MM.1S (cell line): ENCODE results near the gene SYT10.

Source experiments
- DNase-seq: peaks from one replicate; pipeline ENCODE4 v3.0.0-alpha.2; 2015
- H2AFZ ChIP-seq: fragments of 300-600 bp; sonication (generic); 2 replicates; pipeline ENCODE4 v1.6.0; 2016; ENCODE audit warnings: antibody characterized with exemption, low read length
- H3F3A ChIP-seq: fragments of 300-600 bp; sonication (generic); 2 replicates; pipeline ENCODE4 v1.6.1; 2016; ENCODE audit warnings: mild to moderate bottlenecking, antibody characterized with exemption, low read length, moderate library complexity, mixed read lengths; ENCODE audit not compliant: insufficient read depth
- H3K27ac ChIP-seq: fragments of 300-600 bp; sonication (generic); 2 replicates; pipeline ENCODE4 v1.5.1; 2016; ENCODE audit warnings: mild to moderate bottlenecking, low read length
- H3K27me3 ChIP-seq: fragments of 300-600 bp; sonication (generic); replicated peaks from 2 replicates; pipeline ENCODE4 v1.6.0; 2016; ENCODE audit warnings: low read length; ENCODE audit not compliant: insufficient read depth
- H3K36me3 ChIP-seq: fragments of 300-600 bp; sonication (generic); replicated peaks from 2 replicates; pipeline ENCODE4 v1.6.1; 2016; ENCODE audit warnings: mild to moderate bottlenecking, low read length, mixed read lengths; ENCODE audit not compliant: insufficient read depth
- H3K4me1 ChIP-seq: fragments of 300-600 bp; sonication (generic); 2 replicates; pipeline ENCODE4 v1.6.1; 2016; ENCODE audit warnings: low read length, mixed read lengths
- H3K4me2 ChIP-seq: fragments of 300-600 bp; sonication (generic); 2 replicates; pipeline ENCODE4 v1.6.0; 2016; ENCODE audit warnings: low read depth, low read length
- H3K4me3 ChIP-seq: fragments of 300-600 bp; sonication (generic); 2 replicates; pipeline ENCODE4 v1.5.1; 2016; ENCODE audit warnings: low read length, mixed read lengths
- H3K79me2 ChIP-seq: fragments of 300-600 bp; sonication (generic); 2 replicates; pipeline ENCODE4 v1.6.1; 2016; ENCODE audit warnings: mixed run types, low read length, mixed read lengths
- H3K9ac ChIP-seq: fragments of 300-600 bp; sonication (generic); 2 replicates; pipeline ENCODE4 v1.6.1; 2016; ENCODE audit warnings: low read length, mixed read lengths
- H3K9me2 ChIP-seq: fragments of 300-600 bp; sonication (generic); replicated peaks from 2 replicates; pipeline ENCODE4 v1.6.1; 2016; ENCODE audit warnings: mild to moderate bottlenecking, low read length, mixed read lengths; ENCODE audit not compliant: insufficient read depth
- H3K9me3 ChIP-seq: fragments of 300-600 bp; sonication (generic); replicated peaks from 2 replicates; pipeline ENCODE4 v1.6.1; 2016; ENCODE audit warnings: mild to moderate bottlenecking, low read length, mixed read lengths; ENCODE audit not compliant: insufficient read depth
- H4K20me1 ChIP-seq: fragments of 300-600 bp; sonication (generic); 2 replicates; pipeline ENCODE4 v1.6.1; 2016; ENCODE audit warnings: mild to moderate bottlenecking, low read length, moderate library complexity, mixed read lengths; ENCODE audit not compliant: insufficient read depth
- EZH2 ChIP-seq: fragments of 300-600 bp; sonication (generic); optimal IDR thresholded peaks from 2 replicates; pipeline ENCODE3; 2017; ENCODE audit warnings: low read depth, mild to moderate bottlenecking, antibody characterized with exemption, low read length, mixed read lengths
- EZH2phosphoT487 ChIP-seq: fragments of 300-600 bp; sonication (generic); IDR thresholded peaks from 2 replicates; pipeline ENCODE4 v1.6.1; 2018; ENCODE audit warnings: antibody characterized with exemption, low read length
- TF ChIP-seq, protein P1 (sequence below): fragments of 300-600 bp; sonication (generic); IDR thresholded peaks from 2 replicates; pipeline ENCODE4 v1.5.1; 2016; ENCODE audit warnings: antibody characterized with exemption, low read length, mixed read lengths

SYT10 gene

GRCh38 chr12:33383503-33383902 lies 56.1 kb downstream of the SYT10 start:
- no peaks in the 10 kb centered on the region for H3F3A ChIP-seq
- no peak overlapping the region for H3K9ac ChIP-seq
- no peaks in the 10 kb centered on the region for H3K36me3 ChIP-seq
- TF ChIP-seq, protein P1, sequence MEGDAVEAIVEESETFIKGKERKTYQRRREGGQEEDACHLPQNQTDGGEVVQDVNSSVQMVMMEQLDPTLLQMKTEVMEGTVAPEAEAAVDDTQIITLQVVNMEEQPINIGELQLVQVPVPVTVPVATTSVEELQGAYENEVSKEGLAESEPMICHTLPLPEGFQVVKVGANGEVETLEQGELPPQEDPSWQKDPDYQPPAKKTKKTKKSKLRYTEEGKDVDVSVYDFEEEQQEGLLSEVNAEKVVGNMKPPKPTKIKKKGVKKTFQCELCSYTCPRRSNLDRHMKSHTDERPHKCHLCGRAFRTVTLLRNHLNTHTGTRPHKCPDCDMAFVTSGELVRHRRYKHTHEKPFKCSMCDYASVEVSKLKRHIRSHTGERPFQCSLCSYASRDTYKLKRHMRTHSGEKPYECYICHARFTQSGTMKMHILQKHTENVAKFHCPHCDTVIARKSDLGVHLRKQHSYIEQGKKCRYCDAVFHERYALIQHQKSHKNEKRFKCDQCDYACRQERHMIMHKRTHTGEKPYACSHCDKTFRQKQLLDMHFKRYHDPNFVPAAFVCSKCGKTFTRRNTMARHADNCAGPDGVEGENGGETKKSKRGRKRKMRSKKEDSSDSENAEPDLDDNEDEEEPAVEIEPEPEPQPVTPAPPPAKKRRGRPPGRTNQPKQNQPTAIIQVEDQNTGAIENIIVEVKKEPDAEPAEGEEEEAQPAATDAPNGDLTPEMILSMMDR: no peak
- TF ChIP-seq EZH2 (no peak), EZH2phosphoT487 (no peak)
- no peak overlapping the region for H2AFZ ChIP-seq
- no peaks in the 10 kb centered on the region for H3K4me1 ChIP-seq
- H3K4me2 ChIP-seq: no peak overlapping the region
- no peaks in the 10 kb centered on the region for H3K9me3 ChIP-seq
- H3K27me3 ChIP-seq: no peaks in the 10 kb centered on the region
- H3K27ac ChIP-seq: no peak overlapping the region
- no peak for DNase-seq
- no peaks in the 10 kb centered on the region for H3K9me2 ChIP-seq
- H3K79me2 ChIP-seq: no peaks in the 10 kb centered on the region
- no peaks in the 10 kb centered on the region for H4K20me1 ChIP-seq
- H3K4me3 ChIP-seq: no peak overlapping the region

DNA sequence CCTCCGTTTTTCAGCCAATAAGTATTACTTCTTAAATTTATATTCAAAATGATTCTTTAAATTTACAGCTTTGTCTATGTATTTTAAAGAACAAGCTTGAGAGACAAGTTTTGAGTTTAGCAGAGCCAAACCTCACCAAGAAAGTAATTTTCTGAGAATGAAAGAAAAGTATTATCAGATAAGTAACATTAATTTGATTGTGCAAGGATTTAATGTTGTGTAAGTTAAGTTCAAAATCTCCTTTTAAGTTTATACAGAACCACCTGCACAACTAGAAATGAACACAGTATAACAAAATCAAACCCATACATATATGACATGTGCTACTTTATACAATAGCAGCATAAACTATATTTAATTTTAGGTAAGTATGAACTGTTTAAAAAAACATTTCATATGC lies 63.5 kb downstream of the SYT10 start:
- Histone ChIP-seq H3K9me2 (no peaks in the 10 kb centered on the region), H3K27ac (no peak overlapping the region), H4K20me1 (no peaks in the 10 kb centered on the region), H3K4me3 (no peak overlapping the region), H2AFZ (no peak overlapping the region), H3K79me2 (no peaks in the 10 kb centered on the region), H3F3A (no peaks in the 10 kb centered on the region), H3K4me2 (no peak overlapping the region), H3K9me3 (no peaks in the 10 kb centered on the region), H3K9ac (no peak overlapping the region), H3K27me3 (no peaks in the 10 kb centered on the region), H3K4me1 (no peaks in the 10 kb centered on the region), H3K36me3 (no peaks in the 10 kb centered on the region)
- TF ChIP-seq EZH2 (no peak), EZH2phosphoT487 (no peak)
- TF ChIP-seq, protein P1: no peak
- DNase-seq: no peak

- no peak for TF ChIP-seq EZH2
- no peak for TF ChIP-seq EZH2phosphoT487
- TF ChIP-seq, protein P1: no peak
Observed at GRCh38 chr12:33370318-33370717, 69.3 kb downstream of the SYT10 start.

More at GRCh38 chr12:33370318-33370717, 69.3 kb downstream of the SYT10 start:
- Histone ChIP-seq H3K36me3 (no peaks in the 10 kb centered on the region), H3K4me1 (peaks cover 11% of the 10 kb centered on the region), H3K9me2 (no peaks in the 10 kb centered on the region), H4K20me1 (no peaks in the 10 kb centered on the region), H2AFZ (no peak overlapping the region), H3F3A (no peaks in the 10 kb centered on the region), H3K9me3 (no peaks in the 10 kb centered on the region), H3K4me3 (no peak overlapping the region), H3K79me2 (no peaks in the 10 kb centered on the region), H3K4me2 (no peak overlapping the region), H3K9ac (no peak overlapping the region), H3K27me3 (no peaks in the 10 kb centered on the region), H3K27ac (no peak overlapping the region)
- no peak for DNase-seq
